HCT116 (cell line): ENCODE measurements around the gene GJD2. TPM values are rescaled to one million over a fixed set of nuclear protein-coding genes. Genes with fewer than 3 reads are reported as not detected.

ENCODE experiments used
- ATAC-seq: fragments of 200-7000 bp; cut with Tn5 transposase; 2 replicates; pipeline ENCODE4 v1.9.1; 2020; ENCODE audit warnings: mild to moderate bottlenecking, moderate library complexity
- BruUV-seq: library from RNA; stranded (reverse); fragments of 400-500 nt; replicated peaks from 2 replicates; lab custom pipeline; 2021; lab: Mats Ljungman, UMichigan
- CTCF ChIA-PET: fragments of 300-600 bp; sonication (Branson Sonifier 250); formaldehyde crosslinking; loops from one replicate; lab custom pipeline; 2021; ENCODE audit warnings: antibody characterized with exemption; lab: Charles Lee
- POLR2A ChIA-PET: fragments of 300-600, 350-600 bp; sonication (Branson Sonifier 250); formaldehyde crosslinking; loops from one replicate; lab custom pipeline; 2021; ENCODE audit warnings: antibody characterized with exemption; lab: Charles Lee
- RAD21 ChIA-PET, 2 experiments: fragments of 300-600 bp; sonication (Branson Sonifier 250); formaldehyde crosslinking; loops; one replicate each; lab custom pipeline; 2023; ENCODE audit warnings: low total read pairs in 2 of 2; ENCODE audit not compliant: uncharacterized antibody in 2 of 2, unreplicated experiment in 2 of 2, low non-redundant PET in 1 of 2; lab: Charles Lee
- DNase-seq: peaks from one replicate; pipeline ENCODE4 v3.0.0-alpha.2; 2010; ENCODE audit warnings: low read depth, low spot score
- H2AFZ ChIP-seq: fragments of 200-600 bp; shearing (Covaris generic), sonication (generic); 2 replicates; pipeline ENCODE4 v1.6.1; 2017; ENCODE audit warnings: low read depth, mixed run types, mixed read lengths, antibody characterized with exemption, low read length; ENCODE audit not compliant: poor library complexity, severe bottlenecking
- H3K27ac ChIP-seq: 2 replicates; pipeline ENCODE4 v1.5.1; 2012; ENCODE audit warnings: low read depth, low read length
- H3K27me3 ChIP-seq: fragments of 200-600 bp; sonication (generic); 2 replicates; pipeline ENCODE4 v1.6.1; 2016; ENCODE audit warnings: mixed run types, low read length, mixed read lengths; ENCODE audit not compliant: insufficient read depth
- H3K36me3 ChIP-seq, 2 experiments: fragments of 200-500 bp in 1 of 2; fragments of 200-600 bp in 1 of 2; sonication (Bioruptor generic) in 1 of 2; sonication (generic) in 1 of 2; 2 replicates each; pipeline versions ENCODE4 v1.5.1 to v1.6.1; 2014 to 2016; ENCODE audit warnings: low read length in 2 of 2, inconsistent platforms in 1 of 2, mixed read lengths in 1 of 2, mixed run types in 1 of 2; ENCODE audit not compliant: insufficient read depth in 2 of 2, control insufficient read depth in 1 of 2
- H3K4me1 ChIP-seq, 2 experiments: fragments of 200-600 bp in 1 of 2; sonication (generic) in 1 of 2; 2 replicates each; pipeline versions ENCODE4 v1.5.1 to v1.6.1; 2012 to 2017; ENCODE audit warnings: low read length in 2 of 2, inconsistent platforms in 1 of 2, mild to moderate bottlenecking in 1 of 2, mixed read lengths in 1 of 2, mixed run types in 1 of 2, moderate library complexity in 1 of 2; ENCODE audit not compliant: insufficient read depth in 2 of 2, control insufficient read depth in 1 of 2
- H3K4me2 ChIP-seq: fragments of 200-600 bp; sonication (generic); 2 replicates; pipeline ENCODE4 v1.6.1; 2017; ENCODE audit warnings: mixed run types, low read length, mixed read lengths
- H3K4me3 ChIP-seq, 2 experiments: fragments of 200-600 bp in 1 of 2; sonication (generic) in 1 of 2; replicated peaks in 1 of 2; 2 replicates each; pipeline ENCODE4 v1.5.1; 2011 to 2016; ENCODE audit warnings: low read length in 2 of 2, control low read depth in 1 of 2, low read depth in 1 of 2, mild to moderate bottlenecking in 1 of 2, mixed read lengths in 1 of 2, mixed run types in 1 of 2
- H3K79me2 ChIP-seq: fragments of 200-600 bp; sonication (generic); 2 replicates; pipeline ENCODE4 v1.6.1; 2017; ENCODE audit warnings: mild to moderate bottlenecking, mixed run types, low read length, moderate library complexity, mixed read lengths; ENCODE audit not compliant: insufficient read depth
- H3K9ac ChIP-seq: fragments of 200-600 bp; sonication (generic); 2 replicates; pipeline ENCODE4 v1.6.1; 2016; ENCODE audit warnings: low read length, mixed read lengths
- H3K9me2 ChIP-seq: fragments of 200-600 bp; sonication (generic), shearing (Covaris generic); 2 replicates; pipeline ENCODE4 v1.6.1; 2017; ENCODE audit warnings: mixed run types, mild to moderate bottlenecking, moderate library complexity; ENCODE audit not compliant: insufficient read depth
- H3K9me3 ChIP-seq, 2 experiments: fragments of 200-500 bp in 1 of 2; fragments of 200-600 bp in 1 of 2; sonication (Bioruptor generic) in 1 of 2; sonication (generic) in 1 of 2; 2 replicates each; pipeline ENCODE4 v1.6.1; 2014 to 2017; ENCODE audit warnings: low read length in 2 of 2, mixed read lengths in 2 of 2, inconsistent platforms in 1 of 2, low read depth in 1 of 2, mild to moderate bottlenecking in 1 of 2, mixed run types in 1 of 2, moderate library complexity in 1 of 2; ENCODE audit not compliant: control insufficient read depth in 1 of 2, insufficient read depth in 1 of 2
- H4K20me1 ChIP-seq: fragments of 200-600 bp; sonication (generic), shearing (Covaris generic); 2 replicates; pipeline ENCODE4 v1.6.1; 2017; ENCODE audit warnings: mixed run types, mild to moderate bottlenecking, moderate library complexity; ENCODE audit not compliant: insufficient read depth
- CBX3 ChIP-seq: IDR thresholded peaks from 2 replicates; pipeline ENCODE4 v1.6.1; 2012; ENCODE audit warnings: low read depth
- CEBPB ChIP-seq: IDR thresholded peaks from 2 replicates; pipeline ENCODE4 v1.6.1; 2012; ENCODE audit warnings: low read depth
- CTCF ChIP-seq, 3 experiments: fragments of 200-600 bp in 1 of 3; sonication (generic) in 1 of 3; IDR thresholded peaks in 2 of 3; conservative IDR thresholded peaks in 1 of 3; 2 replicates each; pipeline ENCODE4 v1.5.1; 2012 to 2017; ENCODE audit warnings: low read depth in 2 of 3, low read length in 2 of 3, antibody characterized with exemption in 1 of 3, borderline replicate concordance in 1 of 3, control low read depth in 1 of 3, mild to moderate bottlenecking in 1 of 3, mixed read lengths in 1 of 3, mixed run types in 1 of 3, moderate library complexity in 1 of 3; ENCODE audit not compliant: insufficient read depth in 1 of 3
- POLR2A ChIP-seq: IDR thresholded peaks from 2 replicates; pipeline ENCODE4 v1.7.0; 2011; ENCODE audit warnings: borderline replicate concordance; ENCODE audit not compliant: insufficient read depth, insufficient read length; ENCODE audit errors: extremely low read depth
- RAD21 ChIP-seq: IDR thresholded peaks from 2 replicates; pipeline ENCODE4 v1.6.1; 2012; ENCODE audit warnings: low read depth, mild to moderate bottlenecking
- REST ChIP-seq: IDR thresholded peaks from 2 replicates; pipeline ENCODE4 v1.6.1; 2012; ENCODE audit warnings: low read depth
- TCF7L2 ChIP-seq: IDR thresholded peaks from 2 replicates; pipeline ENCODE4 v1.7.0; 2011; ENCODE audit warnings: borderline replicate concordance, inconsistent platforms; ENCODE audit not compliant: insufficient read depth, insufficient read length; ENCODE audit errors: extremely low read depth
- intact Hi-C: fragments of 100-400 bp; cut with micrococcal nuclease; formaldehyde crosslinking; loops from 2 replicates; pipeline ENCODE4 v1.10.0; 2022
- total RNA-seq: library from RNA; stranded (reverse); gene quantifications from one replicate; pipeline ENCODE4 v1.2.1, GENCODE V29; 2021; ENCODE audit not compliant: unreplicated experiment

The GJD2 gene
- total RNA-seq, 1 experiment from 2014 or later, result not detected

- Histone ChIP-seq H3K4me3 (no peak overlapping the region), H3K36me3 (no peaks in the 10 kb centered on the region), H3K9me2 (no peaks in the 10 kb centered on the region), H3K4me2 (no peak overlapping the region), H3K27ac (no peak overlapping the region), H3K4me1 (no peaks in the 10 kb centered on the region), H4K20me1 (no peaks in the 10 kb centered on the region), H3K9ac (no peak overlapping the region)
- no peak for ATAC-seq
- no TSS peak for BruUV-seq
- RAD21 ChIA-PET, result no interaction called here
- intact Hi-C loops, result no loop called here
- TF ChIP-seq TCF7L2 (no peak), CTCF (IDR thresholded peaks at IDR 0.05 in 2 of 3, conservative IDR thresholded peaks at IDR 0.05 in 1 of 3; ENCODE audit: borderline replicate concordance in 1 of 3, insufficient read depth in 1 of 3, low read depth in 2 of 3, low read length in 2 of 3) (no peak), REST (no peak), CEBPB (no peak), POLR2A (no peak), CBX3 (no peak), RAD21 (no peak)
- TF ChIP-seq, all 23 proteins: peak for 0
- DNase-seq, result no peak
- H3K27me3 ChIP-seq, result peaks cover 72% of the 10 kb centered on the region
- no peak overlapping the region for H2AFZ ChIP-seq
- no peaks in the 10 kb centered on the region for H3K9me3 ChIP-seq
- ChIA-PET POLR2A (no interaction called here), CTCF (no interaction called here)
- H3K79me2 ChIP-seq, result no peaks in the 10 kb centered on the region
Observed at GRCh38 chr15:34714476-34715121, 40.2 kb downstream of the GJD2 start.
